ENCODE results near the gene KTN1. TPM values are rescaled to one million over a fixed set of nuclear protein-coding genes. Genes with fewer than 3 reads are reported as not detected.

Gene KTN1
- polyA plus RNA-seq, 1 donor from 2014 or later = 95.0 TPM

DNA sequence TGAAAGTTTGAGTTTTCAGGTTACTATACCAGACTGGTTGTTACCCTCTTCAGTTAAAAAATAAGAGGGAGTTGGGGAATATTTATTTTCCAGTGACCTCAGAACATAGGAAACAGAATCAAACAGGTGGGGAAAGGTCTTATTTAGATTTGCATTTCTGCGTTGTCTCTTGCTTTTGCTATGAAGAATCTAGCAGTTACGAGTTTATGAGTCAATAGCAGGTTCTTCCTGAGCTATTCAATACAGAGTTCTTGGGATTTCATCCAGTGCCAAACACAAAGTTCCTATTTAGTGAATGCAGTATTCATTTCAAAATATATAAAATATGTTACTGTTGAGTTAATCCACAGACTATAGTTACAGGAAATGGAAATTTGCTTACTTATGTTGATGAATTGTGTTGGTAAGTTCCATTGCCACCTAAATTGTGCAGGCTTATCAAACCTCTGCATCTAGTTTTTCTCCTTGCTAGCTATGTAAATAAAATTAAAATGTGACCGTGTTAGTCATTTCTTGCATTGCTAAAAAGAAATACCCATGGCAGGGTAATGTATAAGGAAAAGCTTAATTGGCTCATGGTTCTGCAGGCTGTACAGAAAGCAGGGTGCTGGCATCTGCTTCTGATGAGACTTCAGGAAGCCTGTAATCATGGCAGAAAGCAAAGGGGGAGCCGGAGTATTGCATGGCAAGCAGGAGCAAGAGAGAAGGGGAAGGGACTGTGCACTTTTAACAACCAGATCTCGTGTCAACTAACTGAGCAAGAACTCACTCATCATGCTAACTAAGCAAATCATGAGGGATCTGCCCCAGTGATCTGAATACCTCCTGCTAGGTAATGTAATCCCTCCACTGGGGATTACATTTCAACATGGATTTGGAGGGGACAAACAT lies 110.2 kb downstream of the KTN1 start:
- no peak overlapping the region for H2AFZ ChIP-seq (ENCODE audit: low read depth, low read length)
- no peak overlapping the region for H3K27ac ChIP-seq (ENCODE audit: low read length)
- no peaks in the 10 kb centered on the region for H3K9me3 ChIP-seq (ENCODE audit: low read length)
- no peaks in the 10 kb centered on the region for H3K9me2 ChIP-seq (ENCODE audit: insufficient read depth, low read length)
- H3F3A ChIP-seq (ENCODE audit: insufficient read depth, low read length, poor library complexity, severe bottlenecking) = no peaks in the 10 kb centered on the region
- H3K36me3 ChIP-seq (ENCODE audit: insufficient read depth, low read length) = peaks cover 5% of the 10 kb centered on the region
- H3K27me3 ChIP-seq (ENCODE audit: insufficient read depth, low read depth, low read length) = no peaks in the 10 kb centered on the region
- H3K79me2 ChIP-seq (replicated peaks; ENCODE audit: insufficient read depth, low read length) = no peaks in the 10 kb centered on the region
- H3K4me3 ChIP-seq (ENCODE audit: low read length) = no peak overlapping the region
- H4K20me1 ChIP-seq (ENCODE audit: insufficient read depth) = no peaks in the 10 kb centered on the region
- H3K4me2 ChIP-seq (ENCODE audit: low read length) = no peak overlapping the region
- H3K9ac ChIP-seq (ENCODE audit: low read length) = no peak overlapping the region
- TF ChIP-seq EZH2 (IDR thresholded peaks at IDR 0.05; ENCODE audit: borderline replicate concordance, insufficient read depth, low read length, poor library complexity, severe bottlenecking) = no peak
- TF ChIP-seq, protein P1, sequence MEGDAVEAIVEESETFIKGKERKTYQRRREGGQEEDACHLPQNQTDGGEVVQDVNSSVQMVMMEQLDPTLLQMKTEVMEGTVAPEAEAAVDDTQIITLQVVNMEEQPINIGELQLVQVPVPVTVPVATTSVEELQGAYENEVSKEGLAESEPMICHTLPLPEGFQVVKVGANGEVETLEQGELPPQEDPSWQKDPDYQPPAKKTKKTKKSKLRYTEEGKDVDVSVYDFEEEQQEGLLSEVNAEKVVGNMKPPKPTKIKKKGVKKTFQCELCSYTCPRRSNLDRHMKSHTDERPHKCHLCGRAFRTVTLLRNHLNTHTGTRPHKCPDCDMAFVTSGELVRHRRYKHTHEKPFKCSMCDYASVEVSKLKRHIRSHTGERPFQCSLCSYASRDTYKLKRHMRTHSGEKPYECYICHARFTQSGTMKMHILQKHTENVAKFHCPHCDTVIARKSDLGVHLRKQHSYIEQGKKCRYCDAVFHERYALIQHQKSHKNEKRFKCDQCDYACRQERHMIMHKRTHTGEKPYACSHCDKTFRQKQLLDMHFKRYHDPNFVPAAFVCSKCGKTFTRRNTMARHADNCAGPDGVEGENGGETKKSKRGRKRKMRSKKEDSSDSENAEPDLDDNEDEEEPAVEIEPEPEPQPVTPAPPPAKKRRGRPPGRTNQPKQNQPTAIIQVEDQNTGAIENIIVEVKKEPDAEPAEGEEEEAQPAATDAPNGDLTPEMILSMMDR (IDR thresholded peaks at IDR 0.05; ENCODE audit: poor library complexity, severe bottlenecking) = no peak
- no peak for TF ChIP-seq POLR2AphosphoS5 (IDR thresholded peaks at IDR 0.05)
- TF ChIP-seq TAF1 (IDR thresholded peaks at IDR 0.05; ENCODE audit: low read depth) = no peak
- no peak for TF ChIP-seq MXI1 (conservative IDR thresholded peaks at IDR 0.05; ENCODE audit: poor library complexity, severe bottlenecking)
- no peak for TF ChIP-seq RAD21 (conservative IDR thresholded peaks at IDR 0.05)
- TF ChIP-seq SMC3 (conservative IDR thresholded peaks at IDR 0.05; ENCODE audit: poor library complexity) = no peak
- no peak for TF ChIP-seq EP300 (conservative IDR thresholded peaks at IDR 0.05; ENCODE audit: poor library complexity, severe bottlenecking)
- TF ChIP-seq, protein P2, sequence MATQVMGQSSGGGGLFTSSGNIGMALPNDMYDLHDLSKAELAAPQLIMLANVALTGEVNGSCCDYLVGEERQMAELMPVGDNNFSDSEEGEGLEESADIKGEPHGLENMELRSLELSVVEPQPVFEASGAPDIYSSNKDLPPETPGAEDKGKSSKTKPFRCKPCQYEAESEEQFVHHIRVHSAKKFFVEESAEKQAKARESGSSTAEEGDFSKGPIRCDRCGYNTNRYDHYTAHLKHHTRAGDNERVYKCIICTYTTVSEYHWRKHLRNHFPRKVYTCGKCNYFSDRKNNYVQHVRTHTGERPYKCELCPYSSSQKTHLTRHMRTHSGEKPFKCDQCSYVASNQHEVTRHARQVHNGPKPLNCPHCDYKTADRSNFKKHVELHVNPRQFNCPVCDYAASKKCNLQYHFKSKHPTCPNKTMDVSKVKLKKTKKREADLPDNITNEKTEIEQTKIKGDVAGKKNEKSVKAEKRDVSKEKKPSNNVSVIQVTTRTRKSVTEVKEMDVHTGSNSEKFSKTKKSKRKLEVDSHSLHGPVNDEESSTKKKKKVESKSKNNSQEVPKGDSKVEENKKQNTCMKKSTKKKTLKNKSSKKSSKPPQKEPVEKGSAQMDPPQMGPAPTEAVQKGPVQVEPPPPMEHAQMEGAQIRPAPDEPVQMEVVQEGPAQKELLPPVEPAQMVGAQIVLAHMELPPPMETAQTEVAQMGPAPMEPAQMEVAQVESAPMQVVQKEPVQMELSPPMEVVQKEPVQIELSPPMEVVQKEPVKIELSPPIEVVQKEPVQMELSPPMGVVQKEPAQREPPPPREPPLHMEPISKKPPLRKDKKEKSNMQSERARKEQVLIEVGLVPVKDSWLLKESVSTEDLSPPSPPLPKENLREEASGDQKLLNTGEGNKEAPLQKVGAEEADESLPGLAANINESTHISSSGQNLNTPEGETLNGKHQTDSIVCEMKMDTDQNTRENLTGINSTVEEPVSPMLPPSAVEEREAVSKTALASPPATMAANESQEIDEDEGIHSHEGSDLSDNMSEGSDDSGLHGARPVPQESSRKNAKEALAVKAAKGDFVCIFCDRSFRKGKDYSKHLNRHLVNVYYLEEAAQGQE (IDR thresholded peaks at IDR 0.05; ENCODE audit: borderline replicate concordance) = no peak

DNA sequence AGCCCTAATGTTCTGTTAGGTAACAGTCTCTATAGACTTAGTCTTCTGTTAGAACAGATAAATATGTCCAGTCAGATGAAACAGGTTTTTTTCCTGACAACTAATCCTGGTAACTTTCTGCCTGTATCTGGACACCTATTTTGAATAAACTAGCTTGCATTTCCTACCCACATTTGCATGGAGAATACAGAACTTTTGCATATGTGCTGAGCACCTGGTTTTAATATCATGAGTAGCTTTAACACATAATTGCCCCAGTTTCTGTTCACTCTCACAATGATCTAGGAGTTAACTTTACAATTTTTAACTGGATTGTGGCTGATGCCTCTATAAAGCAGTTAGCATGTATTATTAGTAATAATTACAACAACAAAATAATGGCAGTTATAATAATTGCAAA lies 111.7 kb downstream of the KTN1 start:
- no peaks in the 10 kb centered on the region for H3K27me3 ChIP-seq (ENCODE audit: insufficient read depth, low read depth, low read length)
- no peaks in the 10 kb centered on the region for H3K36me3 ChIP-seq (ENCODE audit: insufficient read depth, low read length)
- H3K79me2 ChIP-seq (replicated peaks; ENCODE audit: insufficient read depth, low read length) = no peaks in the 10 kb centered on the region
- no peak overlapping the region for H2AFZ ChIP-seq (ENCODE audit: low read depth, low read length)
- no peaks in the 10 kb centered on the region for H3K9me3 ChIP-seq (ENCODE audit: low read length)
- H3K9me2 ChIP-seq (ENCODE audit: insufficient read depth, low read length) = no peaks in the 10 kb centered on the region
- H3K4me2 ChIP-seq (ENCODE audit: low read length) = no peak overlapping the region
- H3K27ac ChIP-seq (ENCODE audit: low read length) = no peak overlapping the region
- no peaks in the 10 kb centered on the region for H4K20me1 ChIP-seq (ENCODE audit: insufficient read depth)
- TF ChIP-seq EP300 (conservative IDR thresholded peaks at IDR 0.05; ENCODE audit: poor library complexity, severe bottlenecking) (no peak), TAF1 (IDR thresholded peaks at IDR 0.05; ENCODE audit: low read depth) (no peak), RAD21 (conservative IDR thresholded peaks at IDR 0.05) (no peak), SMC3 (conservative IDR thresholded peaks at IDR 0.05; ENCODE audit: poor library complexity) (no peak)
- no peaks in the 10 kb centered on the region for H3F3A ChIP-seq (ENCODE audit: insufficient read depth, low read length, poor library complexity, severe bottlenecking)
- H3K4me3 ChIP-seq (ENCODE audit: low read length) = no peak overlapping the region
- H3K9ac ChIP-seq (ENCODE audit: low read length) = no peak overlapping the region

Measured in neural cell (in vitro differentiated cells).